ENCODE measurements around the gene JOSD1.
A peak's percentile ranks its signal among the peaks of the same experiment; 100 is the strongest.

The JOSD1 gene

GRCh38 chr22:38712486-38713207, 11.9 kb upstream of the JOSD1 start:
- DNase-seq (ENCODE audit: low read depth), result no peak

GRCh38 chr22:38710866-38711265, 10.1 kb upstream of the JOSD1 start:
- no peak for DNase-seq (ENCODE audit: low read depth)

- no peak for DNase-seq (ENCODE audit: low read depth)
Observed at GRCh38 chr22:38710351-38710750, 9.6 kb upstream of the JOSD1 start.

- DNase-seq (ENCODE audit: low read depth), result no peak
Observed at GRCh38 chr22:38709306-38709705, 8.6 kb upstream of the JOSD1 start.

- no peak for DNase-seq (ENCODE audit: low read depth)
Observed at GRCh38 chr22:38707984-38708383, 7.2 kb upstream of the JOSD1 start.

GRCh38 chr22:38707346-38707745, 6.6 kb upstream of the JOSD1 start:
- no peak for DNase-seq (ENCODE audit: low read depth)

- DNase-seq (ENCODE audit: low read depth), result no peak
Observed at GRCh38 chr22:38706901-38707195, 6.1 kb upstream of the JOSD1 start.

- DNase-seq (ENCODE audit: low read depth), result no peak
Observed at GRCh38 chr22:38706101-38706900, 5.6 kb upstream of the JOSD1 start.

GRCh38 chr22:38705235-38706100, 4.7 kb upstream of the JOSD1 start, which contains the start of gene GTPBP1:
TSS of gene GTPBP1 (plus strand) at chr22:38705944. CDS start at chr22:38705956, 12 bp downstream.
- peak; percentile 100 for DNase-seq (ENCODE audit: low read depth)

GRCh38 chr22:38704654-38705234, 4.0 kb upstream of the JOSD1 start:
- no peak for DNase-seq (ENCODE audit: low read depth)

GRCh38 chr22:38700270-38700788, 414 bp downstream of the JOSD1 start:
- DNase-seq (ENCODE audit: low read depth), result no peak

GRCh38 chr22:38699784-38700183, 959 bp downstream of the JOSD1 start:
- no peak for DNase-seq (ENCODE audit: low read depth)

- DNase-seq (ENCODE audit: low read depth), result no peak
Observed at GRCh38 chr22:38699143-38699542, 1.6 kb downstream of the JOSD1 start.

- no peak for DNase-seq (ENCODE audit: low read depth)
Observed at GRCh38 chr22:38698407-38699094, 2.2 kb downstream of the JOSD1 start.

GRCh38 chr22:38697425-38698089, 3.2 kb downstream of the JOSD1 start:
- DNase-seq (ENCODE audit: low read depth), result no peak

GRCh38 chr22:38696606-38697424, 3.9 kb downstream of the JOSD1 start:
- peak; percentile 80 for DNase-seq (ENCODE audit: low read depth)

GRCh38 chr22:38694940-38695339, 5.8 kb downstream of the JOSD1 start:
- no peak for DNase-seq (ENCODE audit: low read depth)

GRCh38 chr22:38694049-38694448, 6.7 kb downstream of the JOSD1 start:
- DNase-seq (ENCODE audit: low read depth), result no peak

GRCh38 chr22:38689651-38690050, 11.1 kb downstream of the JOSD1 start:
- DNase-seq (ENCODE audit: low read depth), result no peak

GRCh38 chr22:38685761-38686160, 15.0 kb downstream of the JOSD1 start:
- DNase-seq (ENCODE audit: low read depth), result no peak

All from HS-5 (cell line).